NB4 (cell line): ENCODE results near the gene CTDP1.

Experiments
- POLR2A ChIP-seq: IDR thresholded peaks from 2 replicates; pipeline ENCODE4 v1.6.1; 2011; ENCODE audit warnings: mild to moderate bottlenecking; ENCODE audit not compliant: insufficient read length; ENCODE audit errors: extremely low read depth
- TF ChIP-seq, protein P1 (sequence below): IDR thresholded peaks from 2 replicates; pipeline ENCODE4 v1.6.1; 2011; ENCODE audit warnings: low read depth, low read length
- TF ChIP-seq, protein P2 (sequence below): IDR thresholded peaks from one replicate; pipeline ENCODE4 v1.5.1; 2012; ENCODE audit warnings: low read depth, low read length

DNA sequence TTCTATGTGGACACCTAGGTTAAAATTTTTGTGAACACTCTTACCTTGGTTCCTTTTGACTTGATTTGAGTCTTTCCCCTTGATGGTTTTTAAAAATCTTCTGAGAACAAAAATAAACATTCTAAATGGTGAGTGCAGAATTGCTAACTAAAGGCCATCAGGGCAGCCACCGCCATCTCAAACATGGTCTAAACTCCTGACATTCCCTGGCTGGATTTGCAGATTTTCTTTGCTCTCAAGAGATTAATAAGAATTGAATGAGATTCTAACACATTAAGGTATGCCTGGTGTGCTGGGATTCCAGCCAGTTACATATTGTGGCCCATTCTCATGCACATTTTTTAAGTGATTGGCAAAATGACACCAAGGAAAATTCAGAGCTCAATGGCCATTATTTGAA lies 17.2 kb upstream of the CTDP1 start:
- TF ChIP-seq, protein P1, sequence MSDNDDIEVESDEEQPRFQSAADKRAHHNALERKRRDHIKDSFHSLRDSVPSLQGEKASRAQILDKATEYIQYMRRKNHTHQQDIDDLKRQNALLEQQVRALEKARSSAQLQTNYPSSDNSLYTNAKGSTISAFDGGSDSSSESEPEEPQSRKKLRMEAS = no peak
- TF ChIP-seq, protein P2, sequence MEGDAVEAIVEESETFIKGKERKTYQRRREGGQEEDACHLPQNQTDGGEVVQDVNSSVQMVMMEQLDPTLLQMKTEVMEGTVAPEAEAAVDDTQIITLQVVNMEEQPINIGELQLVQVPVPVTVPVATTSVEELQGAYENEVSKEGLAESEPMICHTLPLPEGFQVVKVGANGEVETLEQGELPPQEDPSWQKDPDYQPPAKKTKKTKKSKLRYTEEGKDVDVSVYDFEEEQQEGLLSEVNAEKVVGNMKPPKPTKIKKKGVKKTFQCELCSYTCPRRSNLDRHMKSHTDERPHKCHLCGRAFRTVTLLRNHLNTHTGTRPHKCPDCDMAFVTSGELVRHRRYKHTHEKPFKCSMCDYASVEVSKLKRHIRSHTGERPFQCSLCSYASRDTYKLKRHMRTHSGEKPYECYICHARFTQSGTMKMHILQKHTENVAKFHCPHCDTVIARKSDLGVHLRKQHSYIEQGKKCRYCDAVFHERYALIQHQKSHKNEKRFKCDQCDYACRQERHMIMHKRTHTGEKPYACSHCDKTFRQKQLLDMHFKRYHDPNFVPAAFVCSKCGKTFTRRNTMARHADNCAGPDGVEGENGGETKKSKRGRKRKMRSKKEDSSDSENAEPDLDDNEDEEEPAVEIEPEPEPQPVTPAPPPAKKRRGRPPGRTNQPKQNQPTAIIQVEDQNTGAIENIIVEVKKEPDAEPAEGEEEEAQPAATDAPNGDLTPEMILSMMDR = no peak
- TF ChIP-seq POLR2A = no peak
